ENCODE measurements around the gene GABRB1.

GABRB1 gene

GRCh38 chr4:47184083-47184482, 152.7 kb downstream of the GABRB1 start:
- no peaks in the 10 kb centered on the region for H3K79me2 ChIP-seq (ENCODE audit: insufficient read depth, low read length)
- H3K36me3 ChIP-seq (ENCODE audit: insufficient read depth, low read length) = no peaks in the 10 kb centered on the region
- ATAC-seq (ENCODE audit: insufficient read depth, low read depth) (no peak), DNase-seq (no peak)
- no peaks in the 10 kb centered on the region for H3K4me1 ChIP-seq (ENCODE audit: insufficient read depth, low read length)
- no peaks in the 10 kb centered on the region for H3K9me3 ChIP-seq (ENCODE audit: insufficient read depth, low read length, severe bottlenecking)
- no peak overlapping the region for H3K27ac ChIP-seq (ENCODE audit: low read length)
- no peak overlapping the region for H3K4me2 ChIP-seq (ENCODE audit: insufficient read depth, low read length)
- no peak overlapping the region for H2AFZ ChIP-seq (ENCODE audit: low read depth, low read length)
- H4K20me1 ChIP-seq (ENCODE audit: insufficient read depth, low read length) = no peaks in the 10 kb centered on the region
- H3K27me3 ChIP-seq (ENCODE audit: insufficient read depth, low read length, poor library complexity) = no peaks in the 10 kb centered on the region
- H3K4me3 ChIP-seq (ENCODE audit: low read depth in 1 of 2, low read length in 2 of 2) = no peak overlapping the region
- no peak overlapping the region for H3K9ac ChIP-seq (ENCODE audit: low read depth, low read length)
- TF ChIP-seq, protein P1, sequence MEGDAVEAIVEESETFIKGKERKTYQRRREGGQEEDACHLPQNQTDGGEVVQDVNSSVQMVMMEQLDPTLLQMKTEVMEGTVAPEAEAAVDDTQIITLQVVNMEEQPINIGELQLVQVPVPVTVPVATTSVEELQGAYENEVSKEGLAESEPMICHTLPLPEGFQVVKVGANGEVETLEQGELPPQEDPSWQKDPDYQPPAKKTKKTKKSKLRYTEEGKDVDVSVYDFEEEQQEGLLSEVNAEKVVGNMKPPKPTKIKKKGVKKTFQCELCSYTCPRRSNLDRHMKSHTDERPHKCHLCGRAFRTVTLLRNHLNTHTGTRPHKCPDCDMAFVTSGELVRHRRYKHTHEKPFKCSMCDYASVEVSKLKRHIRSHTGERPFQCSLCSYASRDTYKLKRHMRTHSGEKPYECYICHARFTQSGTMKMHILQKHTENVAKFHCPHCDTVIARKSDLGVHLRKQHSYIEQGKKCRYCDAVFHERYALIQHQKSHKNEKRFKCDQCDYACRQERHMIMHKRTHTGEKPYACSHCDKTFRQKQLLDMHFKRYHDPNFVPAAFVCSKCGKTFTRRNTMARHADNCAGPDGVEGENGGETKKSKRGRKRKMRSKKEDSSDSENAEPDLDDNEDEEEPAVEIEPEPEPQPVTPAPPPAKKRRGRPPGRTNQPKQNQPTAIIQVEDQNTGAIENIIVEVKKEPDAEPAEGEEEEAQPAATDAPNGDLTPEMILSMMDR (IDR thresholded peaks at IDR 0.05; ENCODE audit: borderline replicate concordance, extremely low read depth, low read length, poor library complexity, severe bottlenecking) = no peak
- no peak for TF ChIP-seq EZH2 (IDR thresholded peaks at IDR 0.05; ENCODE audit: borderline replicate concordance, low read depth, low read length, severe bottlenecking)

DNA sequence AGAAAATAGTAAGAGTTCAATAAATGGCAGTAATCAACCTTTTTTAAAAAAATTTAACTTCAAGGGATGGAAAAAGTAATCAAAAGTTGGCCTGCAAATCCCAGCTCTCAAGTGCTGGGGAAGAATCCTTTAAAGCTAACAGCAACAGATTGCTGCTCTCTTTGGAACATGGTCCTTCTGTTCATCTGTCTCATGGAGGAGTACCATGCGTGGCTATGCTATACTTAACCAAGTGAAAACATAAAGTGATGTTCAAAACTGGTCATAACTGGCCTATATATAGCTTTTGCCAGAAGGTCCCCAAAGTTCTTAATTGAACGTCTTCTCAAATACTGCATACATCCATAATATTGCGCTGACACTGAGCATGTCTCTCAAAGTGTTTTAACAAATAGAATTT, 154.4 kb downstream of the GABRB1 start:
- TF ChIP-seq, protein P1 (IDR thresholded peaks at IDR 0.05; ENCODE audit: borderline replicate concordance, extremely low read depth, low read length, poor library complexity, severe bottlenecking) = no peak
- no peak for TF ChIP-seq EZH2 (IDR thresholded peaks at IDR 0.05; ENCODE audit: borderline replicate concordance, low read depth, low read length, severe bottlenecking)

DNA sequence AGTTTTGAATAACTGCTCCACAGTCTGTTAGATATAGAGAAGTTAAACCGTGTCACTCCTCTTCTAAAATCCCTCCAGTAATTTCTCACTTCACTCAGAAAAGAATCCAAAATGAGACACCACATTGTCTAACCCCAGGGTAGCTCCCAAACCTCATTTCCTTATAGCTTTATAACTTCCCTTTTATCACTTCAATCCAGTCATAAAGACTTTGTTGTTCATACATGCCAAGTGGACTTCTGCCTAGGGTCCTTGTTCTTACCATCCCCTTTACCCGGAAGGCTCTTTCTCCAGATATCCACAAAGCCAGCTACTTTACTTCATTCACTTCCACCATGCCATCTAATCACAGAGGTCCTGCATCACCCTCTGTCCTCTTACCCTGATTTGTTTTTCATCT, 156.2 kb downstream of the GABRB1 start:
- no peaks in the 10 kb centered on the region for H3K79me2 ChIP-seq (ENCODE audit: insufficient read depth, low read length)
- no peak overlapping the region for H3K4me3 ChIP-seq (ENCODE audit: low read depth in 1 of 2, low read length in 2 of 2)
- DNase-seq (no peak), ATAC-seq (ENCODE audit: insufficient read depth, low read depth) (no peak)
- H3K4me2 ChIP-seq (ENCODE audit: insufficient read depth, low read length) = no peak overlapping the region
- H4K20me1 ChIP-seq (ENCODE audit: insufficient read depth, low read length) = no peaks in the 10 kb centered on the region
- H3K36me3 ChIP-seq (ENCODE audit: insufficient read depth, low read length) = no peaks in the 10 kb centered on the region
- no peaks in the 10 kb centered on the region for H3K9me3 ChIP-seq (ENCODE audit: insufficient read depth, low read length, severe bottlenecking)
- no peak overlapping the region for H3K9ac ChIP-seq (ENCODE audit: low read depth, low read length)
- no peak overlapping the region for H2AFZ ChIP-seq (ENCODE audit: low read depth, low read length)
- no peaks in the 10 kb centered on the region for H3K27me3 ChIP-seq (ENCODE audit: insufficient read depth, low read length, poor library complexity)
- TF ChIP-seq, protein P1 (IDR thresholded peaks at IDR 0.05; ENCODE audit: borderline replicate concordance, extremely low read depth, low read length, poor library complexity, severe bottlenecking) = no peak
- TF ChIP-seq EZH2 (IDR thresholded peaks at IDR 0.05; ENCODE audit: borderline replicate concordance, low read depth, low read length, severe bottlenecking) = no peak
- H3K27ac ChIP-seq (ENCODE audit: low read length) = no peak overlapping the region
- no peaks in the 10 kb centered on the region for H3K4me1 ChIP-seq (ENCODE audit: insufficient read depth, low read length)

More for the DNA sequence above, 154.4 kb downstream of the GABRB1 start:
- no peaks in the 10 kb centered on the region for H3K9me3 ChIP-seq (ENCODE audit: insufficient read depth, low read length, severe bottlenecking)
- no peak overlapping the region for H3K4me3 ChIP-seq (ENCODE audit: low read depth in 1 of 2, low read length in 2 of 2)
- H3K36me3 ChIP-seq (ENCODE audit: insufficient read depth, low read length) = no peaks in the 10 kb centered on the region
- ATAC-seq (ENCODE audit: insufficient read depth, low read depth) (no peak), DNase-seq (no peak)
- H3K4me1 ChIP-seq (ENCODE audit: insufficient read depth, low read length) = no peaks in the 10 kb centered on the region
- H3K79me2 ChIP-seq (ENCODE audit: insufficient read depth, low read length) = no peaks in the 10 kb centered on the region
- H3K27ac ChIP-seq (ENCODE audit: low read length) = no peak overlapping the region
- no peak overlapping the region for H2AFZ ChIP-seq (ENCODE audit: low read depth, low read length)
- no peak overlapping the region for H3K9ac ChIP-seq (ENCODE audit: low read depth, low read length)
- H3K27me3 ChIP-seq (ENCODE audit: insufficient read depth, low read length, poor library complexity) = no peaks in the 10 kb centered on the region
- no peak overlapping the region for H3K4me2 ChIP-seq (ENCODE audit: insufficient read depth, low read length)
- H4K20me1 ChIP-seq (ENCODE audit: insufficient read depth, low read length) = no peaks in the 10 kb centered on the region

GRCh38 chr4:47193179-47193578, 161.8 kb downstream of the GABRB1 start:
- no peak overlapping the region for H2AFZ ChIP-seq (ENCODE audit: low read depth, low read length)
- no peak overlapping the region for H3K9ac ChIP-seq (ENCODE audit: low read depth, low read length)
- H3K4me1 ChIP-seq (ENCODE audit: insufficient read depth, low read length) = no peaks in the 10 kb centered on the region
- no peak for ATAC-seq (ENCODE audit: insufficient read depth, low read depth)
- H3K36me3 ChIP-seq (ENCODE audit: insufficient read depth, low read length) = no peaks in the 10 kb centered on the region
- H3K27ac ChIP-seq (ENCODE audit: low read length) = no peak overlapping the region
- no peaks in the 10 kb centered on the region for H3K9me3 ChIP-seq (ENCODE audit: insufficient read depth, low read length, severe bottlenecking)
- no peak overlapping the region for H3K4me3 ChIP-seq (ENCODE audit: low read depth in 1 of 2, low read length in 2 of 2)
- no peak overlapping the region for H3K4me2 ChIP-seq (ENCODE audit: insufficient read depth, low read length)
- DNase-seq = no peak
- no peaks in the 10 kb centered on the region for H3K27me3 ChIP-seq (ENCODE audit: insufficient read depth, low read length, poor library complexity)
- no peaks in the 10 kb centered on the region for H4K20me1 ChIP-seq (ENCODE audit: insufficient read depth, low read length)
- TF ChIP-seq, protein P1 (IDR thresholded peaks at IDR 0.05; ENCODE audit: borderline replicate concordance, extremely low read depth, low read length, poor library complexity, severe bottlenecking) = no peak
- TF ChIP-seq EZH2 (IDR thresholded peaks at IDR 0.05; ENCODE audit: borderline replicate concordance, low read depth, low read length, severe bottlenecking) = no peak
- H3K79me2 ChIP-seq (ENCODE audit: insufficient read depth, low read length) = no peaks in the 10 kb centered on the region

All from DND-41 (cell line).